Measurements from ENCODE around the gene PRIMPOL. TPM values are rescaled to one million over a fixed set of nuclear protein-coding genes. Genes with fewer than 3 reads are reported as not detected.

The PRIMPOL gene
- total and polyA plus RNA-seq, 2 donors (not counting 1 experiment from before 2014, with no cell fraction given): 11.5 to 22.3 TPM

- Histone ChIP-seq H3K9ac (ENCODE audit: insufficient read depth, low read length) (no peak overlapping the region), H3K36me3 (ENCODE audit: control insufficient read depth, insufficient read depth, low read length) (peaks cover 4% of the 10 kb centered on the region), H3K79me2 (ENCODE audit: control insufficient read depth, insufficient read depth, low read length) (no peaks in the 10 kb centered on the region), H3K27ac (ENCODE audit: insufficient read depth, low read length) (no peak overlapping the region), H3K9me3 (ENCODE audit: control insufficient read depth, insufficient read depth, low read depth, low read length) (no peaks in the 10 kb centered on the region), H2AFZ (ENCODE audit: low read length) (no peak overlapping the region), H3K4me1 (ENCODE audit: control insufficient read depth, extremely low read depth, insufficient read depth, low read length) (no peaks in the 10 kb centered on the region), H3K4me2 (ENCODE audit: extremely low read depth, insufficient read depth, low read length) (no peak overlapping the region), H3K27me3 (ENCODE audit: control insufficient read depth, insufficient read depth, low read length) (no peaks in the 10 kb centered on the region), H3K4me3 (replicated peaks in 1 of 4; ENCODE audit: control extremely low read depth in 1 of 4, insufficient read depth in 1 of 4, low read depth in 3 of 4, low read length in 4 of 4) (no peak overlapping the region), H4K20me1 (ENCODE audit: control insufficient read depth, extremely low read depth, insufficient read depth, low read length) (no peaks in the 10 kb centered on the region)
- no peak for DNase-seq (ENCODE audit: low read depth in 2 of 2)
- no peak for TF ChIP-seq EZH2 (IDR thresholded peaks at IDR 0.05; ENCODE audit: low read length, missing control alignments)
- TF ChIP-seq, protein P1, sequence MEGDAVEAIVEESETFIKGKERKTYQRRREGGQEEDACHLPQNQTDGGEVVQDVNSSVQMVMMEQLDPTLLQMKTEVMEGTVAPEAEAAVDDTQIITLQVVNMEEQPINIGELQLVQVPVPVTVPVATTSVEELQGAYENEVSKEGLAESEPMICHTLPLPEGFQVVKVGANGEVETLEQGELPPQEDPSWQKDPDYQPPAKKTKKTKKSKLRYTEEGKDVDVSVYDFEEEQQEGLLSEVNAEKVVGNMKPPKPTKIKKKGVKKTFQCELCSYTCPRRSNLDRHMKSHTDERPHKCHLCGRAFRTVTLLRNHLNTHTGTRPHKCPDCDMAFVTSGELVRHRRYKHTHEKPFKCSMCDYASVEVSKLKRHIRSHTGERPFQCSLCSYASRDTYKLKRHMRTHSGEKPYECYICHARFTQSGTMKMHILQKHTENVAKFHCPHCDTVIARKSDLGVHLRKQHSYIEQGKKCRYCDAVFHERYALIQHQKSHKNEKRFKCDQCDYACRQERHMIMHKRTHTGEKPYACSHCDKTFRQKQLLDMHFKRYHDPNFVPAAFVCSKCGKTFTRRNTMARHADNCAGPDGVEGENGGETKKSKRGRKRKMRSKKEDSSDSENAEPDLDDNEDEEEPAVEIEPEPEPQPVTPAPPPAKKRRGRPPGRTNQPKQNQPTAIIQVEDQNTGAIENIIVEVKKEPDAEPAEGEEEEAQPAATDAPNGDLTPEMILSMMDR (conservative IDR thresholded peaks at IDR 0.05 in 1 of 2, IDR thresholded peaks at IDR 0.05 in 1 of 2; ENCODE audit: low read depth in 1 of 2, low read length in 2 of 2): no peak
Observed at GRCh38 chr4:184666670-184667069, 17.1 kb downstream of the PRIMPOL start.

DNA sequence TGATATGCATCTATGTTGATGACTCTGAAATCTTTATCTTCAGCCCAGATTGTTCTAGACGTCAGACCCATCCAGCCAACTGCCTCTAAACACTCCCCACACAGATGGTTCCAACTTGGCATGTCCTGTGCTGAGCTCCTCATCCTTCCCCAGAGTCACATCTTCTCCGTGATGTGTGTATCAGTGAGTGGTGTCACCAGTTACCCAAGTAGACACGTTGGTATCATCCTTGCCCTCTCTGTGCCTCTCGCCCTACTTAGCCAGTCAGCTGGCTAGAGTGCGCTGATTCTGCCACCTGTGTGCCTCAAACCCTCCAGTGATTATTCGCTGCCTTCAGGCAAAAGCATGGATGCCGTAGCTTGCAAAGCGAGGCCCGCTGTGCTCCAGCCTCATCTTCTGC lies 18.6 kb downstream of the PRIMPOL start:
- no peaks in the 10 kb centered on the region for H3K79me2 ChIP-seq (ENCODE audit: control insufficient read depth, insufficient read depth, low read length)
- no peaks in the 10 kb centered on the region for H3K27me3 ChIP-seq (ENCODE audit: control insufficient read depth, insufficient read depth, low read length)
- H3K9ac ChIP-seq (ENCODE audit: insufficient read depth, low read length): no peak overlapping the region
- no peak overlapping the region for H3K4me3 ChIP-seq (replicated peaks in 1 of 4; ENCODE audit: control extremely low read depth in 1 of 4, insufficient read depth in 1 of 4, low read depth in 3 of 4, low read length in 4 of 4)
- no peak overlapping the region for H3K27ac ChIP-seq (ENCODE audit: insufficient read depth, low read length)
- no peak overlapping the region for H2AFZ ChIP-seq (ENCODE audit: low read length)
- TF ChIP-seq, protein P1 (conservative IDR thresholded peaks at IDR 0.05 in 1 of 2, IDR thresholded peaks at IDR 0.05 in 1 of 2; ENCODE audit: low read depth in 1 of 2, low read length in 2 of 2): no peak
- TF ChIP-seq EZH2 (IDR thresholded peaks at IDR 0.05; ENCODE audit: low read length, missing control alignments): no peak
- peaks cover 4% of the 10 kb centered on the region for H3K36me3 ChIP-seq (ENCODE audit: control insufficient read depth, insufficient read depth, low read length)
- DNase-seq (ENCODE audit: low read depth in 2 of 2): no peak
- no peaks in the 10 kb centered on the region for H4K20me1 ChIP-seq (ENCODE audit: control insufficient read depth, extremely low read depth, insufficient read depth, low read length)
- no peak overlapping the region for H3K4me2 ChIP-seq (ENCODE audit: extremely low read depth, insufficient read depth, low read length)
- no peaks in the 10 kb centered on the region for H3K4me1 ChIP-seq (ENCODE audit: control insufficient read depth, extremely low read depth, insufficient read depth, low read length)
- no peaks in the 10 kb centered on the region for H3K9me3 ChIP-seq (ENCODE audit: control insufficient read depth, insufficient read depth, low read depth, low read length)

DNA sequence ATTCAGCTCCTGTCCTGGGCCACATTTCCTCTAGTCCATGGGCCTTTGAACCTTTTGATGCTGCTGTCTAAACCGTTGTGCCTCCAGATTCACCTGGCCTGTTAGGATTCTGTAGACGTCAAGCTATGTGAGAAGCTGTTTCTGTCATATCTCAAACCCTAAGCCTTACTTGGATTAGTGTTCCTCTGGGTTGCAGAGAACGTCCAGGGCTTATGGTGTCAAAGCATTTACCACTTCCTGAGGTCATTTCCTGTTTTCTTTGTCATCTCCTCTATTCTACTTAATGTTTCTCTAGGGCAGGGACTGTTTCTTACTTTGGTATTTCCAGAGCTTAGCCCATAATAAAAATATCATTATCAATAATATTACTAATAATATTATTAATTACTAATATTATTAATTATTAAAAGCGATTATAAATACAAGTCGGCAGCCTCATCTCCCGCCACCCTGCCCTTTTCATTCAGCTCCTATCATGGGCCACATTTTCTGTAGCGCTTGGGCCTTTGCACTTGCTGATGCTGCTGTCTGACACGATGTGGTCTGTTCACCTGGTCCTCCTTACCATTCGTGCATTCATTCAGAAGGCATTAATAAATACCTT lies 19.1 kb downstream of the PRIMPOL start:
- no peak for TF ChIP-seq EZH2 (IDR thresholded peaks at IDR 0.05; ENCODE audit: low read length, missing control alignments)
- TF ChIP-seq, protein P1 (conservative IDR thresholded peaks at IDR 0.05 in 1 of 2, IDR thresholded peaks at IDR 0.05 in 1 of 2; ENCODE audit: low read depth in 1 of 2, low read length in 2 of 2): no peak
- Histone ChIP-seq H3K27me3 (ENCODE audit: control insufficient read depth, insufficient read depth, low read length) (no peaks in the 10 kb centered on the region), H3K4me3 (replicated peaks in 1 of 4; ENCODE audit: control extremely low read depth in 1 of 4, insufficient read depth in 1 of 4, low read depth in 3 of 4, low read length in 4 of 4) (no peak overlapping the region), H3K36me3 (ENCODE audit: control insufficient read depth, insufficient read depth, low read length) (peaks cover 4% of the 10 kb centered on the region), H3K9me3 (ENCODE audit: control insufficient read depth, insufficient read depth, low read depth, low read length) (no peaks in the 10 kb centered on the region), H3K9ac (ENCODE audit: insufficient read depth, low read length) (no peak overlapping the region), H3K27ac (ENCODE audit: insufficient read depth, low read length) (no peak overlapping the region), H4K20me1 (ENCODE audit: control insufficient read depth, extremely low read depth, insufficient read depth, low read length) (no peaks in the 10 kb centered on the region), H3K4me1 (ENCODE audit: control insufficient read depth, extremely low read depth, insufficient read depth, low read length) (no peaks in the 10 kb centered on the region), H3K79me2 (ENCODE audit: control insufficient read depth, insufficient read depth, low read length) (no peaks in the 10 kb centered on the region), H2AFZ (ENCODE audit: low read length) (no peak overlapping the region), H3K4me2 (ENCODE audit: extremely low read depth, insufficient read depth, low read length) (no peak overlapping the region)
- no peak for DNase-seq (ENCODE audit: low read depth in 2 of 2)

Data from fibroblast of lung (primary cell).